ENCODE results near the gene SLC7A14.

SLC7A14 gene

GRCh38 chr3:170531657-170532335, 54.1 kb downstream of the SLC7A14 start:
- DNase-seq = no peak

- DNase-seq = no peak
Observed at GRCh38 chr3:170531054-170531453, 54.8 kb downstream of the SLC7A14 start.

GRCh38 chr3:170529912-170530311, 56.0 kb downstream of the SLC7A14 start:
- DNase-seq = no peak

GRCh38 chr3:170529346-170529745, 56.5 kb downstream of the SLC7A14 start:
- DNase-seq = no peak

GRCh38 chr3:170528726-170529125, 57.1 kb downstream of the SLC7A14 start:
- no peak for DNase-seq

GRCh38 chr3:170524073-170524472, 61.8 kb downstream of the SLC7A14 start:
- peak; percentile 51 for DNase-seq

GRCh38 chr3:170523248-170523647, 62.6 kb downstream of the SLC7A14 start:
- no peak for DNase-seq

- DNase-seq = no peak
Observed at GRCh38 chr3:170522201-170522600, 63.7 kb downstream of the SLC7A14 start.

GRCh38 chr3:170520996-170521395, 64.9 kb downstream of the SLC7A14 start:
- DNase-seq = no peak

GRCh38 chr3:170517242-170517945, 68.5 kb downstream of the SLC7A14 start:
- DNase-seq = no peak

GRCh38 chr3:170513642-170514041, 72.2 kb downstream of the SLC7A14 start:
- DNase-seq = no peak

GRCh38 chr3:170511371-170511770, 74.5 kb downstream of the SLC7A14 start:
- no peak for DNase-seq

GRCh38 chr3:170508839-170509238, 77.0 kb downstream of the SLC7A14 start:
- DNase-seq = no peak

GRCh38 chr3:170508291-170508690, 77.6 kb downstream of the SLC7A14 start:
- no peak for DNase-seq

- no peak for DNase-seq
Observed at GRCh38 chr3:170507063-170507462, 78.8 kb downstream of the SLC7A14 start.

GRCh38 chr3:170506556-170506955, 79.3 kb downstream of the SLC7A14 start:
- no peak for DNase-seq

GRCh38 chr3:170502297-170502696, 83.6 kb downstream of the SLC7A14 start:
- DNase-seq = no peak

- DNase-seq = no peak
Observed at GRCh38 chr3:170500995-170501394, 84.9 kb downstream of the SLC7A14 start.

GRCh38 chr3:170500462-170500861, 85.4 kb downstream of the SLC7A14 start:
- DNase-seq = no peak

- DNase-seq = no peak
Observed at GRCh38 chr3:170499562-170500156, 86.2 kb downstream of the SLC7A14 start.

- no peak for DNase-seq
Observed at GRCh38 chr3:170497207-170498095, 88.4 kb downstream of the SLC7A14 start.

GRCh38 chr3:170496868-170497140, 89.1 kb downstream of the SLC7A14 start:
- DNase-seq = no peak

Data from left hindlimb (tissue), 1 donor.